BLaER1 treated with 17β-estradiol and CSF1 and Interleukin-3, amounts not matched to agents 10 nM and 100 nM (cell line): ENCODE data around the gene SMYD5.

Experiments
- H3K27ac ChIP-seq, 11 experiments: shearing (Covaris generic); formaldehyde crosslinking; 2 replicates each; pipeline ENCODE4 v1.8.1; 2022
- H3K27me3 ChIP-seq, 11 experiments: shearing (Covaris generic); formaldehyde crosslinking; 2 replicates each; pipeline ENCODE4 v1.8.1; 2022
- H3K36me3 ChIP-seq, 11 experiments: shearing (Covaris generic); formaldehyde crosslinking; 2 replicates each; pipeline ENCODE4 v1.8.1; 2022
- H3K4me1 ChIP-seq, 10 experiments: shearing (Covaris generic); formaldehyde crosslinking; 2 replicates each; pipeline ENCODE4 v1.8.1; 2022
- H3K4me2 ChIP-seq, 11 experiments: shearing (Covaris generic); formaldehyde crosslinking; 2 replicates each; pipeline ENCODE4 v1.8.1; 2022
- H3K4me3 ChIP-seq, 10 experiments: shearing (Covaris generic); formaldehyde crosslinking; 2 replicates each; pipeline ENCODE4 v1.8.1; 2022
- H3K9ac ChIP-seq, 11 experiments: shearing (Covaris generic); formaldehyde crosslinking; 2 replicates each; pipeline ENCODE4 v1.8.1; 2022
- H3K9me3 ChIP-seq, 11 experiments: shearing (Covaris generic); formaldehyde crosslinking; replicated peaks in 1 of 11; 2 replicates each; pipeline ENCODE4 v1.8.1; 2022
- H4K20me1 ChIP-seq, 11 experiments: shearing (Covaris generic); formaldehyde crosslinking; 2 replicates each; pipeline ENCODE4 v1.8.1; 2022
- Cebpa-rat ChIP-seq, 11 experiments: shearing (Covaris generic); IDR thresholded peaks; 2 replicates each; pipeline ENCODE4 v1.8.1; 2022

Gene SMYD5

DNA sequence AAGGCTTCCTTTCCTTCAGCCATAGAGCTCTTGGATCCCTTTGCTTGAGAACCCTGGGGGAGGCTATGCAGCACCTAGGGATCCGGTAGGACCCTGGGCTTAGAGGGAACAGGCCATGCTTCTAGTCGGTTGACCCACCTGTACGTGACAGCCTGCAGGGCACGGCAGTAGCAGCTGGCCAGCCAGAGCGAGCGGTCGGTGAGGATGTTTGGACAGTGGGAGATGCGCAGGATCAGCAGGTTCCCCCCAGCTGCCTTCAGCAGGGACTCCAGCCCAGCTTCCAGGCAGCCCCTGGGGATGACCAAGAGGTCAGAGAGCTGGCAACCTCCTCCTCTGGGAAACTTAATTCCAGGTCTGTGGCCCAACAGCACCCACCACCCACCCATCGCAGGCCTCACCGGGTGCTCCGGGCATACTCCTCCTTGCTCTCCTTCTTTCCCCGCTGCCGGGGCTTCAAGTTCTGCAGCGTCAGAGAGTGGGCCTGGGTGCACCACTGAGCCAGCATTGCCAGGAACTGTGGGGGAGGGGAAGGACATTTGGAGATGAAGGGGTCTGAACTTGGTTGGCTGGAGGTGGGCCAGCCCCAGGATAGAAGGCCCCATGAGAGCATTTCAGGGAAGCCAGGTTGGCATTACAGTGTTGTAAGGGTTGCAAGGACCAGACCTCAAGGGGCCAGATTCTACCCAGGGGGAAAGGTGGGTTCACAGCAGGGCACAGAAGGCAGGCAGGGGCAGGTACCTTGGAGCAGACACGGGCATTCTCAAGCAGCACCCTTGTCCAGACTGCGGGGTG, 49.7 kb downstream of the SMYD5 start:
- H3K4me3 ChIP-seq, result no peak overlapping the region
- TF ChIP-seq Cebpa-rat (IDR thresholded peaks at IDR 0.05), result no peak
- peaks cover 28 to 98% (median 79%) of the 10 kb centered on the region in 11 experiments; a peak in 21 of 22 replicates for H4K20me1 ChIP-seq
- H3K27ac ChIP-seq, result no peak overlapping the region
- H3K27me3 ChIP-seq, result no peaks in the 10 kb centered on the region
- H3K9me3 ChIP-seq, result no peaks in the 10 kb centered on the region
- peaks cover 0 to 12% (median 3%) of the 10 kb centered on the region in 10 experiments; a peak in 13 of 20 replicates for H3K4me1 ChIP-seq
- H3K4me2 ChIP-seq, result no peak overlapping the region
- H3K36me3 ChIP-seq, result peaks cover 93 to 100% (median 100%) of the 10 kb centered on the region in 11 experiments
- no peak overlapping the region; a peak in 1 of 22 replicates for H3K9ac ChIP-seq

DNA sequence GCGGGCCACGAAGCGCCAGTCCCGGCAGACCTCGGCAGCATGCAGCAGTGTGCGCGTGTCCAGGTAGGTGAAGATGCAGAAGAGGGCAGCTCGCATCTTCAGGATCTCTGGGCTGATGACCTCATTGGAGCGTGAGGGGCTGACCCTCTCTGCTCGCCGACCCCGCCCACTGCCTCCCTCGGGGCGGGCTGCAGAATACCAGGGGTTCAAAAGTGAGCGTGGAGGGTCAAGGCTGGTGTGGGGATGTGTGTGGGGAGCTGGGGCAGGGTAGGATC, 50.2 kb downstream of the SMYD5 start:
- no peak overlapping the region for H3K27ac ChIP-seq
- no peaks in the 10 kb centered on the region for H3K27me3 ChIP-seq
- peaks cover 93 to 100% (median 100%) of the 10 kb centered on the region in 11 experiments for H3K36me3 ChIP-seq
- no peak overlapping the region for H3K9ac ChIP-seq
- peaks cover 31 to 98% (median 82%) of the 10 kb centered on the region in 11 experiments; a peak in 21 of 22 replicates for H4K20me1 ChIP-seq
- no peak overlapping the region for H3K4me3 ChIP-seq
- no peak for TF ChIP-seq Cebpa-rat (IDR thresholded peaks at IDR 0.05)
- no peaks in the 10 kb centered on the region for H3K9me3 ChIP-seq
- no peak overlapping the region for H3K4me2 ChIP-seq
- peaks cover 0 to 6% (median 2%) of the 10 kb centered on the region in 10 experiments; a peak in 6 of 20 replicates for H3K4me1 ChIP-seq

DNA sequence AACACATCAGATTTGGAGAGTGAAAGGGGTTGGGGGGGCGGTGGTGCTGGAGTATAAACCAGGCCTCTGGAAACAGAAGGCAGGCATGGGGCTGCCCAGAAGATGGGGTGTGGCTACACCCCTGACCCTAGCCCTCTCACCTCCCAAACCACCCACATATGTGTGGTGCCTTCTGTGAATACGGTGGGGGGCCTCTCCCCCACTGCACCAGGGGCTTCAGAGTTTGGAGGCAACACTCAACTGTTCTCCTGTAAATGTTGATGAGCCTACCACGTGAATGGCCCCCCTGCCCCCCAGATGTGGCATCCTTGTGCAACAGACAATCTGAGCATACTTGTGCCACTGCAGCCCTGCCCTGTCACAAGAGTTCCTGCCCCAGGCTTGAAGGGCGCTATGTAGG, 50.7 kb downstream of the SMYD5 start:
- no peak overlapping the region for H3K4me3 ChIP-seq
- no peaks in the 10 kb centered on the region for H3K9me3 ChIP-seq
- peaks cover 93 to 100% (median 99%) of the 10 kb centered on the region in 11 experiments for H3K36me3 ChIP-seq
- H4K20me1 ChIP-seq, result peaks cover 35 to 98% (median 83%) of the 10 kb centered on the region in 11 experiments; a peak in 21 of 22 replicates
- H3K27me3 ChIP-seq, result no peaks in the 10 kb centered on the region
- peaks cover 0 to 6% (median 2%) of the 10 kb centered on the region in 10 experiments; a peak in 5 of 20 replicates for H3K4me1 ChIP-seq
- H3K4me2 ChIP-seq, result no peak overlapping the region
- no peak overlapping the region for H3K27ac ChIP-seq
- H3K9ac ChIP-seq, result no peak overlapping the region
- no peak for TF ChIP-seq Cebpa-rat (IDR thresholded peaks at IDR 0.05)

- Histone ChIP-seq H4K20me1 (peaks cover 40 to 98% (median 85%) of the 10 kb centered on the region in 11 experiments; a peak in 21 of 22 replicates), H3K27me3 (no peaks in the 10 kb centered on the region), H3K27ac (no peak overlapping the region), H3K9ac (no peak overlapping the region), H3K9me3 (no peaks in the 10 kb centered on the region), H3K4me1 (peaks cover 0 to 5% (median 1%) of the 10 kb centered on the region in 10 experiments; a peak in 5 of 20 replicates), H3K4me2 (no peak overlapping the region), H3K36me3 (peaks cover 92 to 100% (median 99%) of the 10 kb centered on the region in 11 experiments), H3K4me3 (no peak overlapping the region)
- no peak for TF ChIP-seq Cebpa-rat (IDR thresholded peaks at IDR 0.05)
Observed at GRCh38 chr2:73265298-73266060, 51.4 kb downstream of the SMYD5 start.

DNA sequence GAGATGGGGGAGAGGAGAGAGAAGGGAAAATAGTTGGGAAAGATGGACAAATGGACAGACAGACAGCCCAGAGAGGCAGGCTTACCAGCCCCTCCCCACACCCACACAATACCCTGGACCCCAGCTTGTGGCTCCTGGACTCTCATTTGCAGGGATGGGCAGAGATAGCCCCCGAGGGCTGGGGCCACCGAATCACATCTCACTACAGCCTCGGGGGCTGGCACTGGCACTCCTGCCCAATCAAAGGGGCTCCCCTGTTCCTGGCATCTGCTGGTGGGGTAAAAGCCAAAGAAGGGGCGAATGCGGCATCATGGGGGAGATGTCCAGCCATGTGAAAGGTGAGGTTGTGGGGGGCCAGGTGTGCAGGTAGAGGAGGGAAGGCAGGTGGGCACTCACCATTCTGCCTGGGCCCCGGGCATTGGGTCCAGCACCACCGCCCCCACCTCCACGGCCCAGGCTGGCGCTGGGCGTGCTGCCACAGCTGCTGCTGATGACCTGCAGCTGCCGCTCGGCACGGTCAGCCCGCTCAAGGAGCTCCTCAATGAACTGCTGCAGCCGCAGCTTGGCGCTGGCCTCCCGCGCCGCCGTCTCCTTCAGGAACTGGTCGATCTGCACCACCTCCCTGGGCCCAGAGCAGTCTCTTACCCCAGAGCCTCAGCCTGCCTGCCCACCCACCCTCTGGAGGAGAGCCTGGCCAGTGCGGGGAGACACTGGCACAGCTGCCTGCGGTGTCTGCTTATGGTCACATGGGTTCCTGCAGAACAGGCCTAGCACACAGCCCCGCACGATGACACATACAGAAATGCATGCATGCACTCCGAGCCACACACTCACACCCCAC, 52.2 kb downstream of the SMYD5 start:
- Histone ChIP-seq H3K27me3 (no peaks in the 10 kb centered on the region), H3K4me2 (no peak overlapping the region), H3K9me3 (no peaks in the 10 kb centered on the region), H3K27ac (no peak overlapping the region), H4K20me1 (peaks cover 47 to 98% (median 85%) of the 10 kb centered on the region in 11 experiments; a peak in 21 of 22 replicates), H3K36me3 (peaks cover 95 to 100% (median 99%) of the 10 kb centered on the region in 11 experiments), H3K4me1 (peaks cover 0 to 6% (median 0%) of the 10 kb centered on the region in 10 experiments; a peak in 2 of 20 replicates), H3K9ac (no peak overlapping the region), H3K4me3 (no peak overlapping the region)
- no peak for TF ChIP-seq Cebpa-rat (IDR thresholded peaks at IDR 0.05)

- peaks cover 0 to 6% (median 0%) of the 10 kb centered on the region in 10 experiments; a peak in 2 of 20 replicates for H3K4me1 ChIP-seq
- no peak overlapping the region for H3K9ac ChIP-seq
- no peaks in the 10 kb centered on the region for H3K9me3 ChIP-seq
- H3K27ac ChIP-seq, result no peak overlapping the region
- no peak overlapping the region for H3K4me3 ChIP-seq
- H3K4me2 ChIP-seq, result no peak overlapping the region
- no peaks in the 10 kb centered on the region for H3K27me3 ChIP-seq
- peaks cover 95 to 100% (median 100%) of the 10 kb centered on the region in 11 experiments for H3K36me3 ChIP-seq
- peaks cover 53 to 99% (median 86%) of the 10 kb centered on the region in 11 experiments; a peak in 21 of 22 replicates for H4K20me1 ChIP-seq
- no peak for TF ChIP-seq Cebpa-rat (IDR thresholded peaks at IDR 0.05)
Observed at GRCh38 chr2:73267008-73267407, 53.0 kb downstream of the SMYD5 start.

- H3K36me3 ChIP-seq, result peaks cover 95 to 100% (median 100%) of the 10 kb centered on the region in 11 experiments
- H3K4me2 ChIP-seq, result no peak overlapping the region
- no peaks in the 10 kb centered on the region for H3K27me3 ChIP-seq
- H3K9ac ChIP-seq, result no peak overlapping the region
- no peak for TF ChIP-seq Cebpa-rat (IDR thresholded peaks at IDR 0.05)
- no peaks in the 10 kb centered on the region for H3K9me3 ChIP-seq
- H4K20me1 ChIP-seq, result peaks cover 66 to 100% (median 97%) of the 10 kb centered on the region in 11 experiments; a peak in 21 of 22 replicates
- H3K4me1 ChIP-seq, result peaks cover 0 to 6% (median 0%) of the 10 kb centered on the region in 10 experiments; a peak in 2 of 20 replicates
- no peak overlapping the region for H3K27ac ChIP-seq
- H3K4me3 ChIP-seq, result no peak overlapping the region
Observed at GRCh38 chr2:73268366-73268829, 54.4 kb downstream of the SMYD5 start.

- H3K4me3 ChIP-seq, result no peak overlapping the region
- H3K9me3 ChIP-seq, result no peaks in the 10 kb centered on the region
- peaks cover 0 to 6% (median 0%) of the 10 kb centered on the region in 10 experiments; a peak in 2 of 20 replicates for H3K4me1 ChIP-seq
- H4K20me1 ChIP-seq, result peaks cover 72 to 100% (median 98%) of the 10 kb centered on the region in 11 experiments; a peak in 21 of 22 replicates
- no peak overlapping the region for H3K4me2 ChIP-seq
- no peaks in the 10 kb centered on the region for H3K27me3 ChIP-seq
- H3K9ac ChIP-seq, result no peak overlapping the region
- no peak for TF ChIP-seq Cebpa-rat (IDR thresholded peaks at IDR 0.05)
- H3K27ac ChIP-seq, result no peak overlapping the region
- peaks cover 95 to 100% (median 100%) of the 10 kb centered on the region in 11 experiments for H3K36me3 ChIP-seq
Observed at GRCh38 chr2:73268830-73269685, 55.0 kb downstream of the SMYD5 start.
